H1 (cell line): Measurements from ENCODE around the gene LNPEP. TPM values are rescaled to one million over a fixed set of nuclear protein-coding genes. Genes with fewer than 3 reads are reported as not detected.

Experiments
- CTCF ChIA-PET: fragments of 300-600 bp; sonication (Branson Sonifier 250); formaldehyde crosslinking; loops from one replicate; lab custom pipeline; 2021; ENCODE audit not compliant: partially characterized antibody; lab: Charles Lee
- POLR2A ChIA-PET: fragments of 300-600 bp; sonication (Branson Sonifier 250); formaldehyde crosslinking; loops from one replicate; lab custom pipeline; 2021; ENCODE audit warnings: inconsistent platforms; ENCODE audit not compliant: partially characterized antibody; lab: Charles Lee
- DNase-seq, 2 experiments: peaks; one replicate each; pipeline versions ENCODE4 v3.0.0 to v3.0.0-alpha.2; 2010 to 2022; ENCODE audit warnings: low spot score in 2 of 2, low read depth in 1 of 2, mixed read lengths in 1 of 2
- FAIRE-seq: peaks from 2 replicates; lab custom pipeline; 2011; peaks lifted over from hg19 to GRCh38; lab: Jason Lieb, UNC
- H2AFZ ChIP-seq: 2 replicates; pipeline ENCODE4 v1.8.1; 2012; ENCODE audit warnings: low read length, inconsistent platforms
- H2AK5ac ChIP-seq: 2 replicates; pipeline ENCODE4 v1.6.1; 2013; ENCODE audit warnings: low read depth, low read length
- H2BK120ac ChIP-seq: replicated peaks from 2 replicates; pipeline ENCODE3; 2013; ENCODE audit warnings: low read depth, low read length, inconsistent platforms
- H2BK12ac ChIP-seq: 2 replicates; pipeline ENCODE4 v1.6.1; 2013; ENCODE audit warnings: low read depth, low read length
- H2BK15ac ChIP-seq: 2 replicates; pipeline ENCODE4 v1.6.1; 2013; ENCODE audit warnings: low read length
- H2BK20ac ChIP-seq: 2 replicates; pipeline ENCODE4 v1.6.1; 2013; ENCODE audit warnings: low read length
- H2BK5ac ChIP-seq: 2 replicates; pipeline ENCODE4 v1.6.1; 2013; ENCODE audit warnings: low read depth, low read length
- H3K14ac ChIP-seq: 2 replicates; pipeline ENCODE4 v1.6.1; 2013; ENCODE audit warnings: inconsistent platforms; ENCODE audit not compliant: insufficient read length
- H3K18ac ChIP-seq: 2 replicates; pipeline ENCODE4 v1.6.1; 2013; ENCODE audit warnings: low read length; ENCODE audit errors: extremely low read depth
- H3K23ac ChIP-seq: 2 replicates; pipeline ENCODE4 v1.6.1; 2013; ENCODE audit warnings: inconsistent platforms; ENCODE audit not compliant: insufficient read length
- H3K23me2 ChIP-seq: 2 replicates; pipeline ENCODE4 v1.6.1; 2013; ENCODE audit warnings: low read depth, low read length
- H3K27ac ChIP-seq: 2 replicates; pipeline ENCODE4 v1.6.1; 2011; ENCODE audit warnings: low read depth, low read length, inconsistent platforms
- H3K27me3 ChIP-seq, 4 experiments: replicated peaks in 1 of 4; 1 replicate in 1 of 4; 2 replicates in 3 of 4; pipeline versions ENCODE4 v1.6.1 to v1.8.1; 2011 to 2013; ENCODE audit warnings: low read length in 3 of 4, mild to moderate bottlenecking in 3 of 4, inconsistent platforms in 2 of 4, mixed read lengths in 2 of 4, moderate library complexity in 1 of 4; ENCODE audit not compliant: control insufficient read depth in 3 of 4, insufficient read depth in 3 of 4; ENCODE audit errors: extremely low read depth in 1 of 4
- H3K36me3 ChIP-seq, 4 experiments: 2 replicates each; pipeline versions ENCODE4 v1.6.1 to v1.8.1; 2011 to 2013; ENCODE audit warnings: mild to moderate bottlenecking in 4 of 4, low read length in 3 of 4, moderate library complexity in 2 of 4, control low read depth in 1 of 4, inconsistent platforms in 1 of 4; ENCODE audit not compliant: insufficient read depth in 4 of 4, control insufficient read depth in 2 of 4
- H3K4ac ChIP-seq: replicated peaks from 2 replicates; pipeline ENCODE3; 2013; ENCODE audit warnings: low read length, low read depth, mixed read lengths, inconsistent platforms; ENCODE audit not compliant: insufficient read length
- H3K4me1 ChIP-seq, 4 experiments: replicated peaks in 1 of 4; 1 replicate in 1 of 4; 2 replicates in 3 of 4; pipeline versions ENCODE4 v1.6.1 to v1.8.1; 2011 to 2013; ENCODE audit warnings: low read length in 3 of 4, inconsistent platforms in 2 of 4, mixed read lengths in 1 of 4; ENCODE audit not compliant: insufficient read depth in 4 of 4, control insufficient read depth in 3 of 4
- H3K4me2 ChIP-seq, 2 experiments: 2 replicates each; pipeline versions ENCODE4 v1.6.1 to v1.8.1; 2011 to 2013; ENCODE audit warnings: low read depth in 2 of 2, low read length in 2 of 2, control low read depth in 1 of 2, inconsistent platforms in 1 of 2, mild to moderate bottlenecking in 1 of 2; ENCODE audit not compliant: insufficient read depth in 1 of 2
- H3K4me3 ChIP-seq, 4 experiments: fragments of 200-600, 300-600 bp in 1 of 4; sonication (generic), shearing (Covaris generic), sonication (Bioruptor Twin) in 1 of 4; 2 replicates each; pipeline versions ENCODE4 v1.5.1 to v1.8.1; 2011 to 2016; ENCODE audit warnings: low read length in 4 of 4, low read depth in 3 of 4, control low read depth in 2 of 4, inconsistent platforms in 2 of 4, mild to moderate bottlenecking in 2 of 4, mixed read lengths in 1 of 4, moderate library complexity in 1 of 4; ENCODE audit not compliant: insufficient read depth in 2 of 4; ENCODE audit errors: extremely low read depth in 1 of 4
- H3K56ac ChIP-seq: replicated peaks from 2 replicates; pipeline ENCODE3; 2013; ENCODE audit warnings: low read depth, mild to moderate bottlenecking, mixed read lengths, low read length, inconsistent platforms; ENCODE audit not compliant: insufficient read length
- H3K79me1 ChIP-seq: 2 replicates; pipeline ENCODE4 v1.6.1; 2013; ENCODE audit warnings: low read depth, low read length, control low read depth
- H3K79me2 ChIP-seq, 2 experiments: 2 replicates each; pipeline versions ENCODE4 v1.6.1 to v1.8.1; 2012 to 2013; ENCODE audit warnings: low read length in 2 of 2, mild to moderate bottlenecking in 2 of 2, inconsistent platforms in 1 of 2; ENCODE audit not compliant: insufficient read depth in 2 of 2, control insufficient read depth in 1 of 2
- H3K9ac ChIP-seq, 4 experiments: replicated peaks in 1 of 4; 1 replicate in 1 of 4; 2 replicates in 3 of 4; pipeline versions ENCODE4 v1.6.1 to v1.8.1; 2011 to 2013; ENCODE audit warnings: low read depth in 3 of 4, low read length in 3 of 4, control low read depth in 2 of 4, mild to moderate bottlenecking in 2 of 4, moderate library complexity in 2 of 4, inconsistent platforms in 1 of 4; ENCODE audit errors: extremely low read depth in 1 of 4
- H3K9me3 ChIP-seq, 2 experiments: 2 replicates each; pipeline versions ENCODE4 v1.6.1 to v1.8.1; 2012 to 2013; ENCODE audit warnings: mild to moderate bottlenecking in 2 of 2, moderate library complexity in 2 of 2, control low read depth in 1 of 2, inconsistent platforms in 1 of 2, low read depth in 1 of 2, low read length in 1 of 2, mixed read lengths in 1 of 2; ENCODE audit not compliant: insufficient read depth in 2 of 2
- H4K20me1 ChIP-seq, 2 experiments: replicated peaks in 1 of 2; 2 replicates each; pipeline versions ENCODE3 to v1.8.1; 2011 to 2013; ENCODE audit warnings: inconsistent platforms in 2 of 2, low read length in 2 of 2, mild to moderate bottlenecking in 1 of 2; ENCODE audit not compliant: insufficient read depth in 2 of 2, control insufficient read depth in 1 of 2
- H4K5ac ChIP-seq: 2 replicates; pipeline ENCODE4 v1.6.1; 2013; ENCODE audit warnings: low read length, low read depth, mixed read lengths, inconsistent platforms; ENCODE audit not compliant: insufficient read length
- H4K8ac ChIP-seq: 2 replicates; pipeline ENCODE4 v1.8.0; 2013; ENCODE audit warnings: mild to moderate bottlenecking, moderate library complexity, low read length, inconsistent platforms; ENCODE audit not compliant: insufficient read depth; ENCODE audit errors: extremely low read depth
- H4K91ac ChIP-seq: replicated peaks from 2 replicates; pipeline ENCODE3; 2013; ENCODE audit warnings: low read length, mixed read lengths, inconsistent platforms; ENCODE audit not compliant: insufficient read length
- POLR2AphosphoS5 ChIP-seq: IDR thresholded peaks from 2 replicates; pipeline ENCODE4 v1.6.1; 2011; ENCODE audit warnings: low read depth, low read length
- WGBS, 2 experiments: shearing (Covaris generic) in 1 of 2; methylation state at CpG; one replicate each; pipeline versions ENCODE4 v1.1.6 to v1.1.7; 2013 to 2015; ENCODE audit warnings: low lambda C conversion rate in 2 of 2, mixed read lengths in 2 of 2, inconsistent platforms in 1 of 2, low coverage in 1 of 2, missing lambda C conversion rate in 1 of 2; ENCODE audit not compliant: insufficient replicate concordance in 2 of 2, insufficient coverage in 1 of 2, insufficient read length in 1 of 2; ENCODE audit errors: extremely low coverage in 1 of 2, missing lambda C conversion rate in 1 of 2; 5-methylcytosine and 5-hydroxymethylcytosine counted together
- polyA plus RNA-seq, 7 experiments: library from polyadenylated mRNA; depleted of rRNA in 3 of 7; stranded (reverse) in 5 of 7; unstranded in 2 of 7; fragments of >200 nt in 5 of 7; fragments of 200-250 nt in 2 of 7; gene quantifications; 1 replicate in 5 of 7; 2 replicates in 1 of 7; 4 replicates in 1 of 7; pipeline versions ENCODE4 v1.2.1 to v1.2.3, GENCODE V29; 2011 to 2013; ENCODE audit warnings: missing spikeins in 2 of 7, mixed read lengths in 2 of 7
- total RNA-seq: library from RNA; stranded (reverse); fragmentation: NEBNext Ultra II Directional; extraction: Animal tissue kit (Norgen Biotek cat#: 25700); gene quantifications from 2 replicates; pipeline ENCODE4 v1.2.1, GENCODE V29; 2021
- TF ChIP-seq, protein P1 (sequence below): IDR thresholded peaks from 2 replicates; pipeline ENCODE4 v1.6.1; 2011; ENCODE audit warnings: low read length, improper control_type of control experiment

The LNPEP gene
- total and polyA plus RNA-seq, 2 of the 8 experiments (the other 6 are each of a cell fraction or from before 2014, with no cell fraction given) = 1.8 to 4.5 TPM

DNA sequence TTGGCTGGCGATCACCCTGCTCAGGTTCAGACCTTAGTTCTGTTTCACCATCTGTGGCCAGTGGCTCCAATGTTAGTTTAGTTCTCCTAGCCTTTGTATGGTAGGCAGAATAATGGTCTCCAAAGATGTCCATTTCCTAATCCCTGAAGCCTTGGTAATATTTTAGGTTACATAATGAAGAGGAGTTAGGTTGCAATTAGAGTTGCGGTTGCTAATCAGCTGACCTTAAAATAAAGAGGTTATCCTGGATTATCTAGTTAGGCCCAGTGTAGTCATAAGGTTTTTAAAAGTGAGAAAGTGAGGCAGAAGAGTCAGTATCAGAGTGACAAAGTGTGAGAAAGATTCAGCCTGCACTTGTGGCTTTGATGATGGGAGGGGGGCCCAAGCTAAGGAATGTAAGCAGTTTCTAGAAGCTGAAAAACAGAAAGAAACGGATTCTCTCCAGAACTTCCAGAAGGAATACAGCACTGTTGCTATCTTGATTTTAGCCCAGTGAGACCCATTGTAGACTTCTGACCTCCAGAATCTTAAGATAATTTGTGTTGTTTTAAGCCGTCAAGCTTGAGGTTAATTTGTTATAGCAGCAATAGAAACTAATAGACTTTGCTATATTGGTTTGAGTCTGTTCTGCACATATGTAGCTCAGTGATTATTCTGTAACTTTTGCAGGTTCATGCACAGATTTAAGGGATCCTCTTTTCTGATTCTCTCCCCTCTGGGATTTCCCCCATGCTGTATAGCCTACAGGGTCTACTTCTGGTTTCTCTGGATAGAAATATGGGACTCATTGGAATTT, 21.6 kb downstream of the LNPEP start:
- Histone ChIP-seq H3K23me2 (no peaks in the 10 kb centered on the region), H3K23ac (no peak overlapping the region), H2BK20ac (no peak overlapping the region), H2BK12ac (no peak overlapping the region), H3K27me3 (no peaks in the 10 kb centered on the region), H3K4me3 (no peak overlapping the region), H2BK5ac (no peak overlapping the region), H3K4me1 (no peaks in the 10 kb centered on the region; a peak in 1 of 7 replicates), H2BK120ac (no peak overlapping the region), H3K56ac (no peak overlapping the region), H2BK15ac (no peak overlapping the region), H3K4ac (no peak overlapping the region), H3K4me2 (no peak overlapping the region), H2AFZ (no peak overlapping the region), H3K79me1 (no peaks in the 10 kb centered on the region; the same call in 1 of the 2 replicates), H4K8ac (no peak overlapping the region), H3K9me3 (no peaks in the 10 kb centered on the region), H4K5ac (no peak overlapping the region), H4K20me1 (no peaks in the 10 kb centered on the region), H3K9ac (no peak overlapping the region), H3K79me2 (no peaks in the 10 kb centered on the region), H3K36me3 (no peaks in the 10 kb centered on the region), H3K14ac (no peak overlapping the region), H4K91ac (no peak overlapping the region), H3K27ac (no peak overlapping the region), H2AK5ac (no peak overlapping the region), H3K18ac (no peak overlapping the region)
- no peak for DNase-seq
- FAIRE-seq = no peak
- POLR2A ChIA-PET = no interaction called here
- 84% methylated on average over 4 of the region's 4 CpGs; no CpG with 5 or more reads in 1 of the 2 experiments for WGBS, 2 experiments
- CTCF ChIA-PET = interaction anchor here (1.4 kb wide), 1 partner anchor 185 kb away, joined by 6 read pairs; the partner anchor contains the start of gene LIX1
- no peak for TF ChIP-seq POLR2AphosphoS5
- TF ChIP-seq, protein P1, sequence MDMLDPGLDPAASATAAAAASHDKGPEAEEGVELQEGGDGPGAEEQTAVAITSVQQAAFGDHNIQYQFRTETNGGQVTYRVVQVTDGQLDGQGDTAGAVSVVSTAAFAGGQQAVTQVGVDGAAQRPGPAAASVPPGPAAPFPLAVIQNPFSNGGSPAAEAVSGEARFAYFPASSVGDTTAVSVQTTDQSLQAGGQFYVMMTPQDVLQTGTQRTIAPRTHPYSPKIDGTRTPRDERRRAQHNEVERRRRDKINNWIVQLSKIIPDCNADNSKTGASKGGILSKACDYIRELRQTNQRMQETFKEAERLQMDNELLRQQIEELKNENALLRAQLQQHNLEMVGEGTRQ = no peak
